Heart left ventricle (tissue), 13 donors: ENCODE measurements around the gene FARP1.

Source experiments
- CTCF ChIP-seq, 12 donors: fragments of 200-600 bp; sonication (generic) in 4 of 12; IDR thresholded peaks; one replicate each; pipeline versions ENCODE4 v1.5.0 to v1.8.0; 2018 to 2022; ENCODE audit warnings: antibody characterized with exemption in 12 of 12, mild to moderate bottlenecking in 5 of 12
- POLR2A ChIP-seq, 2 donors: fragments of 450-650 bp; IDR thresholded peaks; one replicate each; pipeline ENCODE4 v1.6.1; 2017; ENCODE audit warnings: antibody characterized with exemption in 2 of 2, mild to moderate bottlenecking in 2 of 2, moderate library complexity in 2 of 2
- donor health status: ischemic (EF 13 %, LVEDD 7.1; RV severe dilation, severe dysfunction).
- donor health status: DM: no; HTN: yes; CAD: no.
- donor health status: DM: no; HTN: no; CAD: no.
- donor health status: ischemic (EF 25% LVEDD 6.9; RV normal size, moderate dysfunction).
- donor health status: ischemic (EF 25% LVEDD 5.7; RV mildly dilated, moderate dysfunction).
- donor health status: ischemic (EF 35%, LVEDD 5.7; RV mildly dilated, moderate dysfunction).
- donor health status: nonischemic (EF 11% LVEDD 7.7; RV severe dilation, severe dysfunction).
- donor health status: DM: yes; HTN: yes; CAD: no.
- donor health status: PGD.
- donor health status: ischemic (EF 29% LVEDD 5.4; RV normal size, mild dysfunction).
- donor health status: nonischemic (EF 23%, LVEDD 6.1; RV moderate dilation, normal function).

- TF ChIP-seq CTCF (IDR thresholded peaks at IDR 0.05) (no peak), POLR2A (IDR thresholded peaks at IDR 0.05) (no peak)
Observed at GRCh38 chr13:98385606-98386005, 242.7 kb downstream of the FARP1 start.
